Measurements from ENCODE around the gene PARP14.
"Not testable (repeated sequence)": the region's sequence is repeated elsewhere in the genome, so short reads cannot be mapped to it uniquely, and the experiment has no call there.

Gene PARP14

GRCh38 chr3:122677216-122677615, 3.4 kb upstream of the PARP14 start:
- DNase-seq: no peak

- no peak for DNase-seq
These were observed 2.1 kb upstream of the PARP14 start for GRCh38 chr3:122678506-122678905.

- peak; percentile 82 for DNase-seq
These were observed 1.4 kb upstream of the PARP14 start for GRCh38 chr3:122679085-122679881.

- DNase-seq: no peak
These were observed 661 bp upstream of the PARP14 start for GRCh38 chr3:122679882-122680474.

GRCh38 chr3:122681284-122681973, 790 bp downstream of the PARP14 start:
- DNase-seq: no peak

- no peak for DNase-seq
These were observed 1.4 kb downstream of the PARP14 start for GRCh38 chr3:122681974-122682409.

GRCh38 chr3:122682778-122683411, 2.3 kb downstream of the PARP14 start:
- not testable (repeated sequence) for DNase-seq

GRCh38 chr3:122687298-122687697, 6.7 kb downstream of the PARP14 start:
- no peak for DNase-seq

- no peak for DNase-seq
These were observed 8.4 kb downstream of the PARP14 start for GRCh38 chr3:122688996-122689395.

- no peak for DNase-seq
These were observed 8.9 kb downstream of the PARP14 start for GRCh38 chr3:122689587-122689986.

GRCh38 chr3:122690096-122690495, 9.5 kb downstream of the PARP14 start:
- DNase-seq: no peak

GRCh38 chr3:122691195-122691594, 10.6 kb downstream of the PARP14 start:
- DNase-seq: no peak

GRCh38 chr3:122692674-122693073, 12.0 kb downstream of the PARP14 start:
- no peak for DNase-seq

GRCh38 chr3:122694966-122695365, 14.3 kb downstream of the PARP14 start:
- DNase-seq: no peak

- no peak for DNase-seq
These were observed 15.4 kb downstream of the PARP14 start for GRCh38 chr3:122695927-122696561.

- no peak for DNase-seq
These were observed 17.4 kb downstream of the PARP14 start for GRCh38 chr3:122697952-122698620.

GRCh38 chr3:122700193-122700592, 19.6 kb downstream of the PARP14 start:
- DNase-seq: no peak

GRCh38 chr3:122705379-122705778, 24.7 kb downstream of the PARP14 start:
- DNase-seq: no peak

GRCh38 chr3:122710616-122711251, 30.1 kb downstream of the PARP14 start:
- DNase-seq: not testable (repeated sequence)

GRCh38 chr3:122714273-122714672, 33.6 kb downstream of the PARP14 start:
- no peak for DNase-seq

- no peak for DNase-seq
These were observed 36.0 kb downstream of the PARP14 start for GRCh38 chr3:122716667-122717066.
